K562 (cell line): ENCODE results near the gene HLA-DRB1. TPM values are rescaled to one million over a fixed set of nuclear protein-coding genes. Genes with fewer than 3 reads are reported as not detected.

Experiments used
- ATAC-seq: fragments of 200-7000 bp; cut with Tn5 transposase; 3 replicates; pipeline ENCODE4 v1.9.1; 2020; ENCODE audit warnings: moderate library complexity
- BruUV-seq: library from RNA; stranded (reverse); fragments of 400-500 nt; replicated peaks from 2 replicates; lab custom pipeline; 2021; lab: Mats Ljungman, UMichigan
- CTCF ChIA-PET: fragments of 300-600 bp; formaldehyde crosslinking; extraction: SDS; loops from one replicate; lab custom pipeline; 2021; ENCODE audit warnings: low intra/inter-chr PET ratio; lab: Yijun Ruan, JAX
- POLR2A ChIA-PET: fragments of 300-600, 350-650 bp; sonication (Branson Sonifier 250); formaldehyde crosslinking; extraction: SDS; loops from one replicate; lab custom pipeline; 2021; ENCODE audit warnings: antibody characterized with exemption, inconsistent platforms; lab: Yijun Ruan, JAX
- DNase-seq, 4 experiments: peaks; one replicate each; pipeline versions ENCODE4 v3.0.0 to v3.0.0-alpha.2; 2011 to 2018; ENCODE audit warnings: low spot score in 3 of 4, mixed read lengths in 3 of 4; ENCODE audit errors: extremely low read depth in 1 of 4
- FAIRE-seq: peaks from 2 replicates; lab custom pipeline; 2011; peaks lifted over from hg19 to GRCh38; lab: Jason Lieb, UNC
- H2AFZ ChIP-seq: 2 replicates; pipeline ENCODE4 v1.6.0; 2011; ENCODE audit warnings: low read depth, low read length, control low read depth, inconsistent platforms
- H3K27ac ChIP-seq: fragments of 200-600 bp; 3 replicates; pipeline ENCODE4 v1.8.0; 2011; ENCODE audit warnings: low read depth, mild to moderate bottlenecking, control low read depth, inconsistent platforms, low read length, moderate library complexity, mixed read lengths; ENCODE audit errors: extremely low read depth
- H3K27me3 ChIP-seq, 2 experiments: fragments of 300-600 bp in 1 of 2; 2 replicates in 1 of 2; 3 replicates in 1 of 2; pipeline versions ENCODE4 v1.6.0 to v1.8.0; 2011; ENCODE audit warnings: inconsistent platforms in 2 of 2, low read length in 2 of 2, mild to moderate bottlenecking in 1 of 2, mixed read lengths in 1 of 2, moderate library complexity in 1 of 2; ENCODE audit not compliant: control insufficient read depth in 2 of 2, insufficient read depth in 2 of 2
- H3K36me3 ChIP-seq: fragments of 300-600 bp; 3 replicates; pipeline ENCODE4 v1.8.0; 2011; ENCODE audit warnings: mild to moderate bottlenecking, low read length, inconsistent platforms; ENCODE audit not compliant: control insufficient read depth, insufficient read depth
- H3K4me1 ChIP-seq, 2 experiments: fragments of 200-600 bp in 1 of 2; replicated peaks in 1 of 2; 2 replicates in 1 of 2; 3 replicates in 1 of 2; pipeline versions ENCODE4 v1.5.1 to v1.8.0; 2011; ENCODE audit warnings: inconsistent platforms in 2 of 2, low read length in 2 of 2, mild to moderate bottlenecking in 1 of 2, mixed read lengths in 1 of 2, moderate library complexity in 1 of 2; ENCODE audit not compliant: control insufficient read depth in 2 of 2, insufficient read depth in 2 of 2
- H3K4me2 ChIP-seq: 2 replicates; pipeline ENCODE4 v1.6.1; 2011; ENCODE audit warnings: low read length, control low read depth, inconsistent platforms, mixed read lengths; ENCODE audit not compliant: insufficient read depth
- H3K4me3 ChIP-seq: fragments of 200-600 bp; sonication (generic), shearing (Covaris generic); 2 replicates; pipeline ENCODE4 v1.5.1; 2016; ENCODE audit warnings: control low read depth, inconsistent platforms
- H3K79me2 ChIP-seq: fragments of 200-600 bp; 3 replicates; pipeline ENCODE4 v1.8.0; 2011; ENCODE audit warnings: low read length, inconsistent platforms; ENCODE audit not compliant: control insufficient read depth, insufficient read depth
- H3K9ac ChIP-seq, 2 experiments: 2 replicates each; pipeline versions ENCODE4 v1.6.0 to v1.6.1; 2011; ENCODE audit warnings: low read depth in 2 of 2, low read length in 2 of 2, control low read depth in 1 of 2, inconsistent platforms in 1 of 2, mild to moderate bottlenecking in 1 of 2, mixed read lengths in 1 of 2; ENCODE audit not compliant: insufficient read depth in 1 of 2
- H3K9me1 ChIP-seq: one replicate; pipeline ENCODE4 v1.6.0; 2011; ENCODE audit warnings: inconsistent platforms, mild to moderate bottlenecking, low read length, moderate library complexity; ENCODE audit not compliant: control insufficient read depth, insufficient read depth
- H3K9me3 ChIP-seq: replicated peaks from 2 replicates; pipeline ENCODE4 v1.5.1; 2011; ENCODE audit warnings: low read depth, low read length, inconsistent platforms; ENCODE audit not compliant: control insufficient read depth, insufficient read depth
- H4K20me1 ChIP-seq: replicated peaks from 2 replicates; pipeline ENCODE4 v1.6.1; 2011; ENCODE audit warnings: low read length, inconsistent platforms, mixed read lengths; ENCODE audit not compliant: control insufficient read depth, insufficient read depth
- ZNF318 ChIP-seq, 2 experiments: fragments of 450-650 bp; IDR thresholded peaks; 2 replicates each; pipeline ENCODE4 v1.6.1; 2016; ENCODE audit warnings: mild to moderate bottlenecking in 2 of 2, borderline replicate concordance in 1 of 2, low read depth in 1 of 2, moderate library complexity in 1 of 2
- WGBS: fragments of 100-300 bp; shearing (Covaris generic); methylation state at CpG from one replicate; pipeline ENCODE4 v1.1.6; 2016; ENCODE audit warnings: low coverage, mixed read lengths; ENCODE audit not compliant: insufficient coverage; ENCODE audit errors: missing lambda C conversion rate; 5-methylcytosine and 5-hydroxymethylcytosine counted together
- in situ Hi-C: fragments of 300-500 bp; cut with MboI; formaldehyde crosslinking; loops from 4 replicates; pipeline ENCODE4 v1.15.0; 2018; ENCODE audit warnings: inconsistent platforms, mixed read lengths
- intact Hi-C: fragments of 100-400 bp; cut with micrococcal nuclease; formaldehyde crosslinking; loops from 2 replicates; pipeline ENCODE4 v1.14.2; 2022
- polyA plus RNA-seq, 8 experiments: library from polyadenylated mRNA; depleted of rRNA in 4 of 8; stranded (reverse) in 5 of 8; unstranded in 3 of 8; fragments of >200 nt; fragmentation: Nextera tagmentation in 2 of 8; fragmentation: Illumina TruSeq in 1 of 8; extraction: Ambion mirVana in 2 of 8; extraction: Trizol in 1 of 8; gene quantifications; 2 replicates each; pipeline versions ENCODE4 v1.2.1 to v1.2.3, GENCODE V29; 2011 to 2014; ENCODE audit warnings: inconsistent platforms in 1 of 8, missing spikeins in 1 of 8
- total RNA-seq, 7 experiments: library from RNA; depleted of rRNA in 6 of 7; stranded (reverse); fragments of >200 nt in 6 of 7; fragmentation: Illumina TruSeq in 2 of 7; extraction: Trizol in 2 of 7; gene quantifications; 2 replicates each; pipeline versions ENCODE4 v1.2.1 to v1.2.3, GENCODE V29; 2011 to 2021; ENCODE audit warnings: low replicate concordance in 1 of 7

The HLA-DRB1 gene
- total and polyA plus RNA-seq, 9 of the 15 experiments (the other 6 are each of a cell fraction or from before 2014, with no cell fraction given): 0.06 to 0.78 (median 0.06) TPM; not detected in 6

GRCh38 chr6:32610682-32611296 is 21.1 kb upstream of the HLA-DRB1 start:
- CTCF ChIA-PET: no interaction called here
- ATAC-seq: no peak
- TF ChIP-seq ZNF318 (IDR thresholded peaks at IDR 0.05; ENCODE audit: borderline replicate concordance in 1 of 2, low read depth in 1 of 2): no peak
- FAIRE-seq: no peak
- BruUV-seq: no TSS peak
- no peak for DNase-seq
- Histone ChIP-seq H2AFZ (no peak overlapping the region), H4K20me1 (no peaks in the 10 kb centered on the region), H3K79me2 (no peaks in the 10 kb centered on the region), H3K9ac (no peak overlapping the region), H3K27ac (no peak overlapping the region), H3K36me3 (no peaks in the 10 kb centered on the region), H3K4me1 (peaks cover 0 to 3% of the 10 kb centered on the region in 2 experiments; a peak in 1 of 5 replicates), H3K4me2 (no peak overlapping the region), H3K27me3 (no peaks in the 10 kb centered on the region), H3K9me1 (no peaks in the 10 kb centered on the region), H3K4me3 (no peak overlapping the region), H3K9me3 (no peaks in the 10 kb centered on the region)
- intact Hi-C loops (no loop called here), in situ Hi-C loops (no loop called here)
- POLR2A ChIA-PET: no interaction called here
- 6% methylated on average over 3 of the region's 3 CpGs for WGBS
